Measurements from ENCODE around the gene PGR.
A peak's percentile ranks its signal among the peaks of the same experiment; 100 is the strongest.
"Not testable (repeated sequence)": the region's sequence is repeated elsewhere in the genome, so short reads cannot be mapped to it uniquely, and the experiment has no call there.

The PGR gene

GRCh38 chr11:101063706-101064105 is 65.9 kb downstream of the PGR start:
- DNase-seq = no peak

DNA sequence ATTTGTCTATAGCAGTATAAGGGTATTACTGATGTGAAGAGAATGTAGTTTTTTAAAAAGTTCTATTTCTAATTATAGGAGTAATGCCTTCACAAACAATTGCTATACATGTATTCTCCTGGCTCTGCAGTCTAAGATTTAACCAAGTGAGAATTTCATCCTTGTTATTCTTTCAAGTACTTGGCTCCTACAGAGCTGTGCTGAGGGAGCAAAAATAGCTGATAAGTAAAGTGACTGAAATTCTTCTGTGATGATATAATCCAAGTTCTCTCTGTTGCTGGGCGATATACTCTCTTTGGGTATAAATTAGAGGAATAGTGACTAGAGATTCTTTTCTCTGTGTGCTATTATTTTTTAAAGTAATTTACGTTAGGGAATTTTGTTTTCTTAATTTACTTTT is 68.0 kb downstream of the PGR start:
- DNase-seq = no peak

DNA sequence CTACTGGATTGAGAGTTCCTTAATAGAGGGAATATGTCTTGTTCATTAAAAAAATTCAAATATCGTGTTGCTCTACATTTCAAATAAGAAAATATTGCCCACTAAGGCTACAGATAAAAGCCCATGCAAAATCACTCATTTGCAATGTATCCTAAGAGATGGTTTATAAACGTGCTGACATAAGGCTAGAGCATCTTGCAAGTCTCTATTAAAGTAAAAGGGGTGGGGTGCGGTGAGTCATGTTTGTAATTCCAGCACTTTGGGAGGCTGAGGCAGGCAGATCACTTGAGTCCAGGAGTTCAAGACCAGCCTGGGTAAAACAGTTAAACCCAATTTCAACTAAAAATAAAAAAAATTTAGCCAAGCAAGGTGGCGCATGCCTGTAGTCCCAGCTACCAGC is 70.3 kb downstream of the PGR start:
- DNase-seq = no peak

DNA sequence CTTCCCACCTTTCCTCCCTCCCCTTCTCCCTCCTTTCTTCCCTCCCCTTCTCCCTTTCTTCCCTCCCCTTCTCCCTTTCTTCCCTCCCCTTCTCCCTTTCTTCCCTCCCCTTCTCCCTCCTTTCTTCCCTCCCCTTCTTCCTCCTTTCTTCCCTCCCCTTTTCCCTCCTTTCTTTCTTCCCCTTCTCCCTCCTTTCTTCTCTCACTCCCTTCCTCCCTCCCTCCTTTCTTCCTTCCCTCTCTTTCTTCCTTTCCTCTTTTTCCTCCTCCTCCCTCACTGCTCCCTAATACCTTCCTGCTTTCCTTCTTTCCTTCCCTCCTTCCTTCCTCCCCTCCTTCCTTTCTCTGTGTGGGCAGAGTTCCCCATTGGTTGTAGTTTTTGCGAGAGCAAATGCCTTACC is 76.1 kb downstream of the PGR start:
- DNase-seq = no peak

DNA sequence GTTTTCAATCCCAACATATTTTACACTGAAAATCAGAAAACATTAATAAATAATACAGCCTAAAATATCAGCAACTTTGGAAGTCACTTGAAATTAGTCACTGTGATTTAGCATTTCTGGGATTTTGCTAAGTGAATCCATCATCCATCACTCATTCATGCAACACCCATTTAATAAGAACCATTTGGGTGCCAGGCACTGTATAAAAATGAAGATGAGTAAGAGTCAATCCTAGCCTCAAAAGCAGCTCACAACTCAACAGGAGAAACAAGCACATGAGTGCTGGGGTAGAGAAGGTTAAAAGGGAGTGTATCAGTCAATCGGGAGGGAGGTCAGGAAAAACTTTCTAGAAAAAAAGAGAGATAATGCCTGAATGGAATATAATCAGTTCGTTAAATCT is 77.9 kb downstream of the PGR start:
- no peak for DNase-seq

- DNase-seq = no peak
Observed at GRCh38 chr11:101049813-101050212, 79.8 kb downstream of the PGR start.

GRCh38 chr11:101049123-101049522 is 80.5 kb downstream of the PGR start:
- peak; percentile 4 for DNase-seq

DNA sequence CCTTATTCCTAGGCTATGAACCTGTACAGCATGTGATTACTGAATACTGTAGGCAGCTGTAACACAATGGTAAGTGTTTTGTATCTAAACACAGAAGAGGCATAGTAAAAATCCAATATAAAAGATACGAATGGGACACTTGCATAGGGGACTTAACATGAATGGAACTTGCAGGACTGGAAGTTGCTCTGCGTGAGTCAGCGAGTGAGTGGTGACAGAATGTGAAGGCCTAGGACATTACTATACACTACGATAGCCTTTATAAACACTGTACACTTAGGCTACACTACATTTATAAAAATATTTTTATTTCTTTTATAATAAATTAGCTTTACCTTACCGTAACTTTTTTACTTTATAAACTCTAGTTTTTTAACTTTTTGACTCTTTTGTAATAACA is 81.1 kb downstream of the PGR start:
- DNase-seq = no peak

DNA sequence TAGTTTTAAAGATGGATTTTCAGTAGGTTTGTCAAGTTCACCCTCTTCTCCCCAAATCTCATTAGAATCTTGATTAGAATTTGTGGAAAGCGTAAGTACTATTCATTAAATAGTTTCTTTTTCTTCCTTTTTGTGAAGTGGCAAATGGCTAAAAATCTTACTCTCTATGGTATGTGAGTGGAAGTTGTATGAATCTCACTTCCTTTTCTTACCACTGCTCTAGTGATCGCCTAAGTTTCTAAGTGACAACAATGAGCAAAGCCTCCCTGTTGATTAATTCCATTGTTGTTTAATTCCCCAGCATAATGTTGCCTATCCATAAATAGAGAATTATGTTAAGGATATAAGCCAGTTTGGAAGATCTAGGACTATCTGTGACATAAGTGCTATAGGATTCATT is 82.7 kb downstream of the PGR start:
- no peak for DNase-seq

DNA sequence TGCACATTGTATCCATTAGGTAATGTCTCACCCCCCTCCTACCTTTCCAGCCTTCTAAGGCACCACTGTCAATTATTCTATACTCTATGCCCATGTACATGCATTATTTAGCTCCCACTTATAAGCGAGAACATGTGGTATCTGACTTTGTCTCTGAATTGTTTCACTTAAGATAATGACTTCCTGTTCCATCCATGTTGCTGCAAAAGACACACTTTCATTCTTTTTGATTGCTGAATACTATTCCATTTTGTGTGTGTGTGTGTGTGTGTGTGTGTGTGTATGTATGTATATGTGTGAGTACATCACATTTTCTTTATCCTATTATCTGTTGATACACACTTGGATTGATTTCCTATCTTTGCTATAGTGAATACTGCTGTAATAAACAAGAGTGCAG is 84.2 kb downstream of the PGR start:
- DNase-seq = no peak

DNA sequence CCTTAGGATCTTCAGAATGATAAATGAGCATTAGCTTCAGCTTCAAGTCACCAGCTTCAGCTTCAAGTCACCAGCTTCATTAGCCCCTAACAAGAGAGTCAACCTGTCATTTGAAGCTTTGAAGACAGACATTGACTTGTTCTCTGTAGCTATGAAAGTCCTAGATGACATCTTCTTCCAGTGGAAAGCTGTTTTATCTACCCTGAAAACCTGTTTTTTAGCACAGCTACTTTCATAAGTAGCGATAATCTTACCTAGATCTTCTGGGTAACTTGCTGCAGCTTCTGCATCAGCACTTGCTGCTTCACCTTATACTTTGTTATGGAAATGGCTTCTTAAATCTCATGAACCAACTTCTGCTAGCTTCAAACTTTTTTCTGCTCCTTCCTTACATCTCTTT is 85.7 kb downstream of the PGR start:
- DNase-seq = no peak

GRCh38 chr11:101035872-101036271 is 93.7 kb downstream of the PGR start:
- DNase-seq = no peak

GRCh38 chr11:101034076-101034475 is 95.5 kb downstream of the PGR start:
- DNase-seq = no peak

- DNase-seq = no peak
Observed at GRCh38 chr11:101032991-101033390, 96.6 kb downstream of the PGR start.

- DNase-seq = no peak
Observed at GRCh38 chr11:101031713-101032112, 97.9 kb downstream of the PGR start.

GRCh38 chr11:101030692-101031091 is 98.9 kb downstream of the PGR start:
- DNase-seq = no peak

GRCh38 chr11:101030015-101030414 is 99.6 kb downstream of the PGR start:
- DNase-seq = no peak

DNA sequence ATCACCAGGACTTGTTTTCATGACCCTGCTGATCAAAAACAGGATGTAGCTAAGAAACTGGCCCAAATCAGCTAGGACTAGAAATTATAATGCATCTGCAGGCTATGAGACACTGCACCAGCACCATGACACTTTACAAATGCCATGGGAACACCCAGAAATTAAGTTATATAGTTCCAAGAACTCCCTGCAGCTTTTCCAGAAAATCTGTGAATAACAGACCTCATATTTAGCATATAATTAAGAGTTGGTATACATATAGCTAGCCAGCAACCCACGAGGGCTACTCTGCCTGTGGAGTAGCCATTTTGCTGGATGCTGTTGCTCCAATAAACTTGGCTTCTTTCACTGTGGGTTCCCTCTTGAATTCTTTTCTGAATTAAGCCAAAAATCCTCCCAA is 101.0 kb downstream of the PGR start:
- DNase-seq = no peak

GRCh38 chr11:101022256-101022655 is 107.4 kb downstream of the PGR start:
- no peak for DNase-seq

DNA sequence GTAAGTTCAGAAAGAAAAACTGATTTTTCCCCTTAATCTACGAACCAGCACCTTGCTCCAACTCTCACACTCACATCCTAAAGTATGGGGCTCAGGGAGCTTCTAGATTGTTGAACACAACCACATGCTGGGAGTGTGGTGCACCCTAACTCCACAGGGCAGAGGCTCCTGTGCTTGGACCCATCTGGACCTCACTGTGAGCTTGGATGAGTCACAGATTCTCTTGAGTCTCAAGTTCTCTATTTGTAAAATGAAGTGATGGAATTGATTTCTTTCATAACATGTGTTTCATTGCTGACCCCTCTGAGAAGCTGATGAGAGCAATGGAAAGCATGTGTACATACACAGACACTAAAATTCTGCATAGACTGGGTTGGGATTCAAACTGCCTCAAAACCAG is 109.7 kb downstream of the PGR start:
- DNase-seq = no peak

- DNase-seq = no peak
Observed at GRCh38 chr11:101014600-101015285, 114.9 kb downstream of the PGR start.

DNA sequence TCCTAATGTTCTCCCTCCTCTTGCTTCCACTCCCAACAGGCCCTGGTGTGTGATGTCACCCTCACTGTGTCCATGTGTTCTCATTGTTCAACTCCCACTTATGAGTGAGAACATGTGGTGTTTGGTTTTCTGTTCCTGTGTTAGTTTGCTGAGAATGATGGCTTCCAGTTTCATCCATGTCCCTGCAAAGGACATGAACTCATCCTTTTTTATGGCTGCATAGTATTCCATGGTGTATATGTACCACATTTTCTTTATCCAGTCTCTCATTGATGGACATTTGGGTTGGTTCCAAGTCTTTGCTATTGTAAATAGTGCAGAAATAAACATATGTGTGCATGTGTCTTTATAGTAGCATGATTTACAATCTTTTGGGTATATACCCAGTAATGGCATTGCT is 115.9 kb downstream of the PGR start:
- DNase-seq = not testable (repeated sequence)

DNA sequence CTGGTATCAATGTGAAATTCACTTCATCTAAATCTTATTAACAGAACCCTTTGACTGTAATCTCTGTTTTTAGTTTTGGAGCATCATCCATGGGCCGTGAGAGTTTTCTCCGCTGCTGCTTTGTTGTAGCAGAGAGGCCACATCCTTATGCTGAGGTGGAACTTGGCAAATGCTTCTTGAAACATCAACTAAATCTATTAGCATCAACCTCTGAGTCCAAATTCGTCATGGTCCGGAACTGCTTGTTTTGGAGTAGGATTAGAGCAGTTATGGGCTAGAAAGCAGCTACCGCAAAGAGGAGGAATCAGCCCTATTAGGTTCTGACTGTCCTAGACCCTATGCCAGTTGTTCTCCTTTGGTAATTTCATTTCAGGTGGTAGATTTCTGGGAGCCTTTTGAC is 117.7 kb downstream of the PGR start:
- DNase-seq = no peak

GRCh38 chr11:101010899-101011298 is 118.7 kb downstream of the PGR start:
- peak; percentile 26 for DNase-seq

- DNase-seq = no peak
Observed at GRCh38 chr11:101009690-101010055, 119.9 kb downstream of the PGR start.
